ENCODE data around the gene PUM1.

DNA sequence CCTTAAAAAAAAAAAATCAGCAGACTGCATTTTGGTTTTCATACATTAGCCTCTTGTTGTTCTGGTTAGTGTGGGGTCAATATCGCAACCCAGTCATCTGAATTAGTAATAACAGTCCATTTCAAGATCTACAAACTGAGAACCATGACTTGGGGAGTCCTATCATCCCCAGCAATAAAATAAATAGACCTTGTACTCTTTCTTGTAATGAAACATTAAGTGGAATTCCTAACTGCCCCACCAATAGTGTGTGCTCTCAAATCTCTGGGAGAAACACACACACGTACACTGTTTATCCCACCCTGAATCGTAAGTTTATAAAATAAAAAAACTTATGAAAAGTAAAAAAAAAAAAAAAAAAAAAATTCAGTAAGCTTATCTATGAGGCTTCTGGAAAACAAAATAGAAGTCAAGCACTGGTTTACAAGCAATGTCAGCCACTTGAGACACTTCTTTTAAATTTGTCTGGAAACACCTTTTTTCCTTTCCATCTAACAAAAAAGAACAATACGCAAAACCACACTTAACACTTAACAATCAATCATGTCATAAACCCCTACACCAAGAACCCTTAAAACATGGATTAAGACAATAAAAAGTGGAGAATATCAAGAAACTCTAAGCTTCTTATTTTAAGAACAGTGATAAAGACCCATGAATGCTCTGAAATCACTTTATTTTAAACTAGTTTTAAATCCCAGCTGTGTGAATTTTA lies 53.1 kb downstream of the PUM1 start:
- TF ChIP-seq, protein P1, sequence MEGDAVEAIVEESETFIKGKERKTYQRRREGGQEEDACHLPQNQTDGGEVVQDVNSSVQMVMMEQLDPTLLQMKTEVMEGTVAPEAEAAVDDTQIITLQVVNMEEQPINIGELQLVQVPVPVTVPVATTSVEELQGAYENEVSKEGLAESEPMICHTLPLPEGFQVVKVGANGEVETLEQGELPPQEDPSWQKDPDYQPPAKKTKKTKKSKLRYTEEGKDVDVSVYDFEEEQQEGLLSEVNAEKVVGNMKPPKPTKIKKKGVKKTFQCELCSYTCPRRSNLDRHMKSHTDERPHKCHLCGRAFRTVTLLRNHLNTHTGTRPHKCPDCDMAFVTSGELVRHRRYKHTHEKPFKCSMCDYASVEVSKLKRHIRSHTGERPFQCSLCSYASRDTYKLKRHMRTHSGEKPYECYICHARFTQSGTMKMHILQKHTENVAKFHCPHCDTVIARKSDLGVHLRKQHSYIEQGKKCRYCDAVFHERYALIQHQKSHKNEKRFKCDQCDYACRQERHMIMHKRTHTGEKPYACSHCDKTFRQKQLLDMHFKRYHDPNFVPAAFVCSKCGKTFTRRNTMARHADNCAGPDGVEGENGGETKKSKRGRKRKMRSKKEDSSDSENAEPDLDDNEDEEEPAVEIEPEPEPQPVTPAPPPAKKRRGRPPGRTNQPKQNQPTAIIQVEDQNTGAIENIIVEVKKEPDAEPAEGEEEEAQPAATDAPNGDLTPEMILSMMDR (conservative IDR thresholded peaks at IDR 0.05): no peak
- no peak for TF ChIP-seq ZFX (IDR thresholded peaks at IDR 0.05)
